Suprapubic skin (tissue), 4 donors: ENCODE data around the gene NSMCE3.

ENCODE experiments used
- EP300 ChIP-seq: sonication (generic); formaldehyde crosslinking; IDR thresholded peaks from one replicate; pipeline ENCODE4 v1.6.1; 2017; ENCODE audit warnings: antibody characterized with exemption
- POLR2A ChIP-seq, 2 donors: fragments of 450-650 bp; IDR thresholded peaks; one replicate each; pipeline ENCODE4 v1.6.1; 2017; ENCODE audit warnings: antibody characterized with exemption in 2 of 2, mild to moderate bottlenecking in 2 of 2, moderate library complexity in 2 of 2
- POLR2AphosphoS5 ChIP-seq, 3 donors: sonication (generic); formaldehyde crosslinking; IDR thresholded peaks; one replicate each; pipeline ENCODE4 v1.6.1; 2017; ENCODE audit warnings: antibody characterized with exemption in 3 of 3
- TF ChIP-seq, protein P1 (sequence below), 2 donors: fragments of 200-600 bp in 1 of 2; fragments of 450-650 bp in 1 of 2; sonication (generic) in 1 of 2; IDR thresholded peaks; one replicate each; pipeline ENCODE4 v1.5.1; 2016 to 2019; ENCODE audit warnings: antibody characterized with exemption in 2 of 2, mild to moderate bottlenecking in 1 of 2, moderate library complexity in 1 of 2

DNA sequence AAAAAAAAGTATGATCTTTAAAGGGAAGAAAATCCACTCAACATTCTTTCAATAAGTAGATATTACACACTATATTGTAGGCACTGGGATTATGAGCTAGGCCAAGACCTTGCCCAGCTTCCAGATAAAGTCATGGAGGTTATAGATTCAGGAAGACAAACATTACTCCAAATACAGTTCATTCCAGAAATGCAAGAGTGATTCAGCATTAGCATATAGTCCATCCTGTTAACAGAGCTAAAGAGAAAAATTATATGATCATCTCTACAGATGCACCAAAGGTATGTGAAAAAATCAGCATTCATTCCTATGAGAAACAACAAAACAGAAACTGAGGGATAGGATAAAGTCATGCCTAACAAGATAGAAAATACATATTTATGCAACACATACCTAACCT is 42.1 kb upstream of the NSMCE3 start:
- TF ChIP-seq, protein P1, sequence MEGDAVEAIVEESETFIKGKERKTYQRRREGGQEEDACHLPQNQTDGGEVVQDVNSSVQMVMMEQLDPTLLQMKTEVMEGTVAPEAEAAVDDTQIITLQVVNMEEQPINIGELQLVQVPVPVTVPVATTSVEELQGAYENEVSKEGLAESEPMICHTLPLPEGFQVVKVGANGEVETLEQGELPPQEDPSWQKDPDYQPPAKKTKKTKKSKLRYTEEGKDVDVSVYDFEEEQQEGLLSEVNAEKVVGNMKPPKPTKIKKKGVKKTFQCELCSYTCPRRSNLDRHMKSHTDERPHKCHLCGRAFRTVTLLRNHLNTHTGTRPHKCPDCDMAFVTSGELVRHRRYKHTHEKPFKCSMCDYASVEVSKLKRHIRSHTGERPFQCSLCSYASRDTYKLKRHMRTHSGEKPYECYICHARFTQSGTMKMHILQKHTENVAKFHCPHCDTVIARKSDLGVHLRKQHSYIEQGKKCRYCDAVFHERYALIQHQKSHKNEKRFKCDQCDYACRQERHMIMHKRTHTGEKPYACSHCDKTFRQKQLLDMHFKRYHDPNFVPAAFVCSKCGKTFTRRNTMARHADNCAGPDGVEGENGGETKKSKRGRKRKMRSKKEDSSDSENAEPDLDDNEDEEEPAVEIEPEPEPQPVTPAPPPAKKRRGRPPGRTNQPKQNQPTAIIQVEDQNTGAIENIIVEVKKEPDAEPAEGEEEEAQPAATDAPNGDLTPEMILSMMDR (IDR thresholded peaks at IDR 0.05) = no peak
- TF ChIP-seq POLR2A (IDR thresholded peaks at IDR 0.05) (no peak), POLR2AphosphoS5 (IDR thresholded peaks at IDR 0.05) (no peak), EP300 (no peak)
